ENCODE data around the gene TMIGD2. TPM values are rescaled to one million over a fixed set of nuclear protein-coding genes. Genes with fewer than 3 reads are reported as not detected.
A peak's percentile ranks its signal among the peaks of the same experiment; 100 is the strongest.

Gene TMIGD2
- polyA plus RNA-seq, 3 donors: 0.26 TPM; not detected in 2

GRCh38 chr19:4313847-4314490 is 11.8 kb upstream of the TMIGD2 start:
- peak overlapping the region in 1 of 7 donors; percentile 15 for H3K27ac Mint-ChIP-seq
- H3K27ac ChIP-seq (ENCODE audit: low read depth in 1 of 2, low read length in 2 of 2): no peak overlapping the region
- WGBS (ENCODE audit: insufficient coverage): 40% methylated on average over 2 of the region's 12 CpGs

More at GRCh38 chr19:4313847-4314490, 11.8 kb upstream of the TMIGD2 start:
- H3K27me3 Mint-ChIP-seq (ENCODE audit: low read depth in 3 of 3): peaks cover 3 to 8% (median 6%) of the 10 kb centered on the region in 3 donors
- no peaks in the 10 kb centered on the region for H3K27me3 ChIP-seq (ENCODE audit: control insufficient read depth in 2 of 2, insufficient read depth in 2 of 2, low read length in 2 of 2)
- H3K36me3 Mint-ChIP-seq: no peaks in the 10 kb centered on the region
- peaks cover 2 to 17% (median 13%) of the 10 kb centered on the region in 7 donors for H3K9me3 Mint-ChIP-seq
- peaks cover 14% of the 10 kb centered on the region for H3K4me1 Mint-ChIP-seq
- H3K9ac ChIP-seq (ENCODE audit: insufficient read depth, low read length, poor library complexity, severe bottlenecking): no peak overlapping the region
- no peak overlapping the region for H3K4me2 ChIP-seq (replicated peaks; ENCODE audit: extremely low read depth, low read length, poor library complexity, severe bottlenecking)
- H3K79me2 ChIP-seq (ENCODE audit: insufficient read depth, low read length): no peaks in the 10 kb centered on the region
- H2AFZ ChIP-seq (ENCODE audit: insufficient read depth, low read depth, low read length, poor library complexity, severe bottlenecking): no peak overlapping the region
- H3K9me3 ChIP-seq (replicated peaks in 1 of 2; ENCODE audit: control insufficient read depth in 1 of 2, insufficient read depth in 1 of 2, low read length in 2 of 2): peaks cover 0 to 20% of the 10 kb centered on the region in 2 donors
- intact Hi-C loops (cut with micrococcal nuclease): no loop called here
- no peaks in the 10 kb centered on the region for H3K36me3 ChIP-seq (replicated peaks in 1 of 2; ENCODE audit: control insufficient read depth in 1 of 2, insufficient read depth in 2 of 2, low read length in 2 of 2)
- no peaks in the 10 kb centered on the region for H4K20me1 ChIP-seq (ENCODE audit: insufficient read depth, low read length)
- no peak overlapping the region for H3K4me3 ChIP-seq (replicated peaks in 1 of 3; ENCODE audit: low read depth in 2 of 3, low read length in 3 of 3)
- no peak for TF ChIP-seq CTCF (IDR thresholded peaks at IDR 0.05)
- no peak overlapping the region for H3K4me3 Mint-ChIP-seq
- DNase-seq: no peak
- H3K4me1 ChIP-seq (ENCODE audit: control insufficient read depth in 1 of 2, insufficient read depth in 2 of 2, low read length in 2 of 2): peaks cover 9 to 17% of the 10 kb centered on the region in 2 donors

All from CD14-positive monocyte (primary cell).